Parathyroid adenoma (tissue), 2 donors: ENCODE results near the gene MAP3K6.

Experiments
- H2AFZ ChIP-seq: fragments of 300-600 bp; sonication (generic); one replicate; pipeline ENCODE4 v1.7.0; 2017; ENCODE audit warnings: antibody characterized with exemption, mild to moderate bottlenecking
- H3K27ac ChIP-seq: fragments of 300-600 bp; sonication (generic); one replicate; pipeline ENCODE4 v1.7.0; 2017
- H3K27me3 ChIP-seq: fragments of 300-600 bp; sonication (generic); one replicate; pipeline ENCODE4 v1.7.0; 2017; ENCODE audit warnings: low read length; ENCODE audit not compliant: control insufficient read depth, insufficient read depth
- H3K36me3 ChIP-seq: fragments of 300-600 bp; sonication (generic); one replicate; pipeline ENCODE4 v1.7.0; 2017; ENCODE audit warnings: low read length; ENCODE audit not compliant: control insufficient read depth, insufficient read depth
- H3K4me1 ChIP-seq: fragments of 300-600 bp; sonication (generic); one replicate; pipeline ENCODE4 v1.7.0; 2017; ENCODE audit warnings: control low read depth
- H3K4me2 ChIP-seq: fragments of 300-600 bp; sonication (generic); one replicate; pipeline ENCODE4 v1.7.0; 2017; ENCODE audit warnings: low read length
- H3K4me3 ChIP-seq: fragments of 300-600 bp; sonication (generic); one replicate; pipeline ENCODE4 v1.7.0; 2017; ENCODE audit warnings: low read depth, low read length
- H3K79me2 ChIP-seq: fragments of 300-600 bp; sonication (generic); one replicate; pipeline ENCODE4 v1.7.0; 2017; ENCODE audit warnings: control low read depth
- H3K9ac ChIP-seq: fragments of 300-600 bp; sonication (generic); one replicate; pipeline ENCODE4 v1.7.0; 2017; ENCODE audit warnings: mild to moderate bottlenecking
- H3K9me3 ChIP-seq: fragments of 300-600 bp; sonication (generic); one replicate; pipeline ENCODE4 v1.7.0; 2017; ENCODE audit warnings: low read length; ENCODE audit not compliant: control insufficient read depth
- TF ChIP-seq, protein P1 (sequence below): fragments of 300-600 bp; sonication (generic); IDR thresholded peaks from one replicate; pipeline ENCODE4 v1.7.0; 2017; ENCODE audit warnings: antibody characterized with exemption, mild to moderate bottlenecking
- donor health status: primary hyperparathyroidism.

The MAP3K6 gene

DNA sequence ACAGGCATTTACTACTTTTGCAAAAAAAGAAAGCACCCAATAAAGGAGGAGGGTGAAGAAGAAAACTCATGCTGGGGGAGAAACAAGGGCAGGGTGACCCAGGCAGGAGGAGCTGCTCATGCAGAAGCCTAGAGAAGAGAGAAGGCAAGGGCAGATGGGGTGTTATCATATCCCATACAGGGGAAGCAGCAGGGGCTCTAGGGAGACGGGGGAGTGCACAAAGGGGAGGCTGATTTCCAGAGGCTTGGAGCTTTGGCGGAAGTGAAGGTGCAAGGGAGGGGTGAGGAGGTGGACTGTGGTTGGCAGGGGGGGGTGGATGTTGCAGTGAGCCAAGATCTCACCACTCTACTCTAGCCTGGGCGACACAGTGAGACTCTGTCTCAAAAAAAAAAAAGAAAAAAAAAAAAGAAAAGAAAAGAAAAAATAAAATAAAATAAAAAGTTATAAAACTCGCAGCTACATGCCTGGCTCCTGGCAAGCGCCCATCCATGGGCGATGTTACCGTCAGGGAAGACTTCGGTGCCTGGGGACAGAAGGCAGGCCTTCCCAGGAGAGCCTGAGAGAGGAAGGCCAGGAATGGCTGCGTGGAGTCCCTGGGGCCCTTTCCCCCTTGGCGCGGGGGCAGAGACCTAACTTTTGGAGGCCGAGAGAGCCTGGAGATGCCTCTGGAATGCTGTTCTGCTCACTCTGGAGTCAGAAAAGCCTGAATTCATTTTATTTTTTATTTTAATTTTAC lies 11.2 kb upstream of the MAP3K6 start:
- Histone ChIP-seq H3K36me3 (no peaks in the 10 kb centered on the region), H3K79me2 (no peaks in the 10 kb centered on the region), H3K9ac (no peak overlapping the region), H3K4me3 (no peak overlapping the region), H3K27ac (no peak overlapping the region), H3K9me3 (no peaks in the 10 kb centered on the region), H3K4me2 (no peak overlapping the region), H3K27me3 (no peaks in the 10 kb centered on the region), H2AFZ (no peak overlapping the region), H3K4me1 (no peaks in the 10 kb centered on the region)
- TF ChIP-seq, protein P1, sequence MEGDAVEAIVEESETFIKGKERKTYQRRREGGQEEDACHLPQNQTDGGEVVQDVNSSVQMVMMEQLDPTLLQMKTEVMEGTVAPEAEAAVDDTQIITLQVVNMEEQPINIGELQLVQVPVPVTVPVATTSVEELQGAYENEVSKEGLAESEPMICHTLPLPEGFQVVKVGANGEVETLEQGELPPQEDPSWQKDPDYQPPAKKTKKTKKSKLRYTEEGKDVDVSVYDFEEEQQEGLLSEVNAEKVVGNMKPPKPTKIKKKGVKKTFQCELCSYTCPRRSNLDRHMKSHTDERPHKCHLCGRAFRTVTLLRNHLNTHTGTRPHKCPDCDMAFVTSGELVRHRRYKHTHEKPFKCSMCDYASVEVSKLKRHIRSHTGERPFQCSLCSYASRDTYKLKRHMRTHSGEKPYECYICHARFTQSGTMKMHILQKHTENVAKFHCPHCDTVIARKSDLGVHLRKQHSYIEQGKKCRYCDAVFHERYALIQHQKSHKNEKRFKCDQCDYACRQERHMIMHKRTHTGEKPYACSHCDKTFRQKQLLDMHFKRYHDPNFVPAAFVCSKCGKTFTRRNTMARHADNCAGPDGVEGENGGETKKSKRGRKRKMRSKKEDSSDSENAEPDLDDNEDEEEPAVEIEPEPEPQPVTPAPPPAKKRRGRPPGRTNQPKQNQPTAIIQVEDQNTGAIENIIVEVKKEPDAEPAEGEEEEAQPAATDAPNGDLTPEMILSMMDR = no peak

DNA sequence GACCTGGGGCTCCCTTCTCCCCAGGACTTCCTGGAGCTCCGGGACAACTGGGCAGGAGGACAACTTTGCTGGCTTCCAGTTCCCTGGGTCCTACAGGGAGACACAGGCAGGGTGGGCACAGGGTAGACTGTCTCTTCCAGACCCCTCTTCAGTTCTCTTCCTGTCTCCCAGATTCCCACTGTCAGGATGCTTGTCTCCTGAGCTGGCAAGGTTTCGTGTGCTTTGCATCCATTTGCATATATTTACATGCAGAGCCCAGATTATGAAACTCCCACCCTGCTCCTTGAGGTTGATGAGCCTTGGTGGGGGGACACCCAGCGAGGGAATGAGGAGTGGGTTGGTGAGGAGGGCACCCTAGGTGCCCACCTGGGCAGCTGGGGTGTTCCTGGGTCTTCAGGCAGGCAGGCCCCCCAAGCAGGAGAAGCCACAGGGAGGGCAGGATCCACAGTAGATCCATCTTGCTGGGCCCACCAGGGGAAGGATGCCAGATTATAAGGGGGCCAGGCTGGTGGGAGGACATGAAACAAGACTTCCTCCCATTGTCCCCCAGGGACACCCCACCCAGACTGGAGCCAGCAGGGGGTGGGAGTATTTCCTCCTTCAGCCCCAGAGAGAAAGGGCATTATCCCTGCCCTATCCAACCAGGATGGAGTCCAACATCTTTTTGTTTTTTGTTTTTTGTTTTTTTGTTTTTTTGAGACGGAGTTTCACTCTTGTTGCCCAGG lies 7.8 kb upstream of the MAP3K6 start, which contains the start of gene FCN3:
Gene FCN3 (minus strand): TSS at position 463 of the 725 bp plus-strand sequence. CDS start 6 bp downstream, at position 457.
- H3K4me2 ChIP-seq = no peak within 1 kb of the TSS
- no peak within 1 kb of the TSS for H2AFZ ChIP-seq
- no peaks in the 10 kb centered on the region for H3K9me3 ChIP-seq
- TF ChIP-seq, protein P1 = no peak
- peak within 1 kb of the TSS; percentile 11 for H3K27ac ChIP-seq
- no peaks in the 10 kb centered on the region for H3K4me1 ChIP-seq
- no peaks in the 10 kb centered on the region for H3K36me3 ChIP-seq
- H3K27me3 ChIP-seq = no peaks in the 10 kb centered on the region
- H3K4me3 ChIP-seq = no peak within 1 kb of the TSS
- H3K79me2 ChIP-seq = no peaks in the 10 kb centered on the region
- H3K9ac ChIP-seq = no peak within 1 kb of the TSS

DNA sequence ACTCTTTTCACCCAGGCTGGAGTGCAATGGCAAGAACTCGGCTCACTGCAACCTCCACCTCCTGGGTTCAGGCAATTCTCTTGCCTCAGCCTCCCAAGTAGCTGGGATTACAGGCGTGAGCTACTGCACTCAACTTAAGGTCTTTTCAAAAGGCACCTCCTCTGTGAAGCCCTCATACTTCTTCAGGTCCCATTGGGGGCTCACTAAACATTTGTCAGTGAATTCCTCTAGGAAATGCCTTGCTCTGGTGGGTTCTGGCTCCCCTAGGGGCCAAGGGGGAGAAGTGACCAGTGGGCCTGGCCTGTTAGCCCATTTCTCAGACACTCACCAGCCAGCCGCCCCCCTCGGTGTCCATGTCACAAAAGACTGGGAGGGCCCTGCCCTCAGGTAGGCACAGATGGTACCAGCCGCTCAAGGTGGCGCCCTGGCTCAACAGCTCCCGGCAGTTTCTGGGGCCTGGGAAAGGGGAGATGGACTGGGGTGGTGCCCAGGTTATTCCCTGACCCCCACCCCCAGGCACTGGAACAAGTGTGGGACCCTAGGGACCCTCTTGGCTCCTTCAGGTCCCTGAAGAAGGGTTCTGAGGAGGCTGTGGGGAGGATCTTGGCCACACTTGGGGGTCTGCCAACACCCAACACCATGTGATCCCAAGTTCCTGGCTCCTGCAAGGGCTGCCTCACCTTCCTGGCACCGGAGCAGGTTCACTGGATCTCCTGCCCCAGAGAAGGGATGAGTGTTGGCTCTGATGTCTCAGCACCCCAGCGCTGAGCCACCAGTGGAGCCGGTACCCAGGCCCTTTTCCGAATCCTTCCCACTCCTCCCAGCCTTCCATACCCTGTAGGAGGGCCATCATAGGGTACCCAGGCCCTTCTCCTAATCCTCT lies 6.3 kb upstream of the MAP3K6 start:
- no peaks in the 10 kb centered on the region for H3K79me2 ChIP-seq
- H3K4me3 ChIP-seq = no peak overlapping the region
- H3K36me3 ChIP-seq = no peaks in the 10 kb centered on the region
- H3K4me1 ChIP-seq = no peaks in the 10 kb centered on the region
- no peaks in the 10 kb centered on the region for H3K27me3 ChIP-seq
- no peak overlapping the region for H3K4me2 ChIP-seq
- H3K9me3 ChIP-seq = no peaks in the 10 kb centered on the region
- no peak overlapping the region for H2AFZ ChIP-seq
- H3K27ac ChIP-seq = no peak overlapping the region
- TF ChIP-seq, protein P1 = no peak
- no peak overlapping the region for H3K9ac ChIP-seq

DNA sequence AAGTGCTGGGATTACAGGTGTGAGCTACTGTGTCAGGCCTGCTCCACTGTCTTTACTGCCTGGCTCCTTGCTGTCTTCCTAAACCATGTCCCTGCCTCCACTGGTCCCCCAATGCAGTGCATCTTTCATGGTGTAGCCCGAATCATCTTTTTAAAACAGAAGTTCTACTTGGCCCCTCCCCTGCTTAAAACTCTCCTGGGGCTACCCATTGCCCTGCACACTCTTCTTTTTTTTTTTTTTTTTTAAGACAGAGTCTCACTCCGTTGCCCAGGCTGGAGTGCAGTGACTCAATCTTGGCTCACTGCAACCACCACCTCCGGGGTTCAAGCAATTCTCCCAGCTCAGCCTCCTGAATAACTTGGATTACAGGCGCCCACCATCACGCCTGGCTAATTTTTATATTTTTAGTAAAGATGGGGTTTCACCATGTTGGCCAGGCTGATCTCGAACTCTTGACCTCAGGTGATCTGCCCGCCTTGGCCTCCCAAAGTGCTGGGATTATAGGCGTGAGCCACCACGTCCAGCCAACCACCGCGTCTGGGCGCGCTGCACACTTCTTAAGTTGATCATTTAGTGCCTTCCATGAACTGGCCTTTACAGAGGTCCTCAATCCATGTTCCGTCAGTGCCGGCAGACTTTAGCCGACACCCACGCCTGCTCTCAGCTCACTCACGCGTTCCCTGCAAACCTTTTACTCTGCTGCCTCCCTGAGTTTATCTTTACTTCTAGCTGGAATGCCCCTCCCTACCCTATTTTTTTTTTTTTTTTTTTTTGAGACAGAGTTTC lies 5.5 kb upstream of the MAP3K6 start:
- H3K9ac ChIP-seq = no peak overlapping the region
- H3K4me2 ChIP-seq = no peak overlapping the region
- no peak overlapping the region for H3K27ac ChIP-seq
- H3K79me2 ChIP-seq = no peaks in the 10 kb centered on the region
- H2AFZ ChIP-seq = no peak overlapping the region
- H3K4me3 ChIP-seq = no peak overlapping the region
- TF ChIP-seq, protein P1 = no peak
- H3K27me3 ChIP-seq = no peaks in the 10 kb centered on the region
- H3K4me1 ChIP-seq = no peaks in the 10 kb centered on the region
- no peaks in the 10 kb centered on the region for H3K36me3 ChIP-seq
- H3K9me3 ChIP-seq = no peaks in the 10 kb centered on the region
